HG02678 (cell line): ENCODE results near the gene TAGLN3.

Experiments
- ATAC-seq: cut with Tn5 transposase; IDR thresholded peaks from one replicate; pipeline ENCODE4 v1.9.1; 2021; ENCODE audit warnings: mild to moderate bottlenecking, moderate library complexity; ENCODE audit not compliant: unreplicated experiment

TAGLN3 gene

DNA sequence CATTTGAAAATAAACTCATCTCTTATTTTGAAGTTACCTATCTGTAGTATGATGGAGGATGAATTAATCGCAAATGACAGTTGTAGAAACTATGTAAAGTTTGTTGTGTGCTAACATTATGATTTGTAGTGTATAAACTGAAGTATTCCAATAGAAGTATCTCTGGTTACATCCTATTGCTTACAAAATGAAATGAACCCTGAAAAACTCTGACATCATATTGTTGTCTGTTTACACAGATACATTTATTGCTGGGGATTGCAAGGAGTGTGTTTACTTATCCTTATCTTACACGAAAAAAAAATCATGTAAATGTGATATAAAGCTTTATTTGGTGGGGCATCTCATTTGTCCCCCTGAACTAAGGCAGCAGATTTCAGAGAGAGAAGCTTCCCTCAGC lies 22.5 kb upstream of the TAGLN3 start:
- ATAC-seq = no peak

DNA sequence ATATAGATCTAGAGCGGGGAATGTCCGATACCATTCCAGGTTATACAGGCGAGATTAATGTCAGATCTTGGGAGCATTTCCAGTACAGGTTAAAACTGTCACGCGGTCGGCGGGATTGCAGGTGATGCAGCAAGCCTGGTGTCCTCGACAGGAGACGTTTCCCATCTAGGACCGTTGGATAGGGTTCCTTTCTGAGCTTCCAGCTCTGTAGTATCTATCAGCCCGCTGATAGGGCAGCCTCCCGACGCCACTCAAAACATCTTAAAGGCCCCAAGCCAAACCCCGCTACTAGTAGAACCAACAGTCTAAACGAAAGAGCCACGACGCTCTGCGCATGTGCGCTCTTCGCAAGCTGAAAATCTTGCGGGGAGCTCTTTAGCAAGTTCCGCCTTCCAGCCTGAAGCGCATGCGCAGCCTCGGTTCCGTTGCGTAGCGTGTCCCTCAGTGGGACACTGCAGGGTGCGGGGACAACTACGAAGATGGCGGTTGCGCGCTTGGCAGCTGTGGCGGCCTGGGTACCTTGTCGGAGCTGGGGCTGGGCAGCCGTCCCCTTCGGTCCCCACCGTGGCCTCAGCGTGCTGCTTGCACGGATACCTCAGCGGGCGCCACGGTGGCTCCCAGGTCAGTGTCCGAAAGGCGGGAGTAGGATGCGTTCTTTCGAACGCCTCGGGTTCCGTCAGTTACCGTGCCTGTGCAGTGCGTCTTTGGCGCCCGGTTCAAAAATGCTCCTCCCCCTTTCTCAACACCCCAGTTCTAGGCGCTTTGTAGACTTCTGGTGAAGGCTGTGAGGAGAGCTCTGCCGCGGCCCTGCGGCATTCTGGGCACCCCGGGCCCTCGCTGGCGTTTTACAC lies 19.9 kb upstream of the TAGLN3 start, which contains the start of gene ABHD10:
Gene ABHD10 (plus strand): TSS at position 444 of the 851 bp plus-strand sequence. CDS start 36 bp downstream, at position 480.
- ATAC-seq = peak; percentile 96

DNA sequence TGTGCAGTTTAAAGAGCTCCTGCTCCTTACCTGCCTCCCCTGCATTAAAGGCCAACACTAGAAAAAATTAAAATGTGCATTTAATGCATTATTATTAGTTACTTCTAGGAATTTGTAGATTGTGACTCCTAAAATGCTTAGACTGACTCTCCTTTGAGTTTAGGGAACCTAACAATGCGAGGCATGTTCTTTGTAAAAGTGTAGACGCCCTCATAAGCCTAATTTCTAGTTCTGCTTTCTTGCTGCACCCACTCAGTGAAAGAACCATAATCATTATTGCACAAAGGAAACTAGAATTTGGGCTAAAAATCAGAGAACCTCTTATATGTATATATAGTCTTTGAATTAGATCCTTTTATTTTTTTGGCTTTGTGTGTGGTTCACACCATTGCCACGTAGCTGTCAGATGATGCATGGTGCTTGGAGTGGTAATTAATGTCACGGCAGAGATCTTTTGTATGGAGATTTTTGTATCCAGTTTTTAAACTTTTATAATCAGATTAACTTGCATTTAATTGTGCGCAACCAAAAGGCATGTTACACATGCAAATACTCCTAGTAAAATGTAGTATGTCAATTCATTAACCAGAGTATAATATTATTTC lies 19.2 kb upstream of the TAGLN3 start:
- peak; percentile 37 for ATAC-seq

DNA sequence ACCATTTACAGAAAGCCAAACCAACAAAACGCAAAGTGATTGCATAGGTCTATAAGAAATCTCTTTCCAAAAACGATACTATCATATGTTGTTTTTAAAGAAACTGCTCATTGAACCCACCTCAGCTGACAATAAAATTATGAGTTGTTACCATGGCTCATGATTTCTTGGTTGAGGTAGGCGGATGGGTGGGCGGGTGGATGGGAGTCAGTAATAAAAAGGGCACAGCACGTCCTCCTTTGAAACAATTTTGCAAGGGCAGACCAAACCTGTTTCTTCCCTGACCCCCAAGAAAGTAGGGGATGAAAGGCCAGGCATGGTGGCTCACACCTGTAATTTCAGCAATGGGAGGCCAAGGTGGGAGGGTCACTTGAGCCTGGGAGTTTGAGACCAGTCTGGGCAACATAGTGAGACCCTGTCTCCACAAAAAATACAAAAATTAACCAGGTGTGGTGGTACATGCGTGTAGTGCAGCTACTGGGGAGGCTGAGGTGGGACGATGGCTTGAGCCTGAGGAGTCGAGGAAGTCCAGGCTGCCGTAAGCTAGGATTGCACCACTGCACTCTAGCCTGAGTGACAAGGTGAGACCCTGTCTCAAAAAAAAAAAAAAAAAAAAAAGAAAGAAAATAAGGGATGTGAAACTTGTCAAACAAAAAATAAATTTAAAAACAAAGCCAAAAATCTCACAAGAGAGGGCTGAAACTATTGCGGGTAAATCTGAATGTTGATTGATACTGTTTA lies 17.8 kb upstream of the TAGLN3 start:
- ATAC-seq = no peak

DNA sequence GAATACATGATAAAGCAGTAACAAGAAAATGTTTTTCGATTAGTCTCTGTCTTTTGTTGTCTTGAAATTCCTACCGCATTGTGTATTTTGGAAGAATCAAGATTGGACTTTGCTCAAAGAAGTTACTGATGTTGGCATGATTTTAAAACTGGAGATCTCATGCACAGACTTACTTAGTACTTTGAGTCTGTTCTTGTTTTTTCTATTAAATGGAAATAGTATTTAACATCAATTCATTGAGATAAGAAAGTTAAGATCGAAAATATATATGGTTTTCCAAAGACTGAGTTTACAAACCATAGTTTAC lies 17.3 kb upstream of the TAGLN3 start:
- no peak for ATAC-seq

DNA sequence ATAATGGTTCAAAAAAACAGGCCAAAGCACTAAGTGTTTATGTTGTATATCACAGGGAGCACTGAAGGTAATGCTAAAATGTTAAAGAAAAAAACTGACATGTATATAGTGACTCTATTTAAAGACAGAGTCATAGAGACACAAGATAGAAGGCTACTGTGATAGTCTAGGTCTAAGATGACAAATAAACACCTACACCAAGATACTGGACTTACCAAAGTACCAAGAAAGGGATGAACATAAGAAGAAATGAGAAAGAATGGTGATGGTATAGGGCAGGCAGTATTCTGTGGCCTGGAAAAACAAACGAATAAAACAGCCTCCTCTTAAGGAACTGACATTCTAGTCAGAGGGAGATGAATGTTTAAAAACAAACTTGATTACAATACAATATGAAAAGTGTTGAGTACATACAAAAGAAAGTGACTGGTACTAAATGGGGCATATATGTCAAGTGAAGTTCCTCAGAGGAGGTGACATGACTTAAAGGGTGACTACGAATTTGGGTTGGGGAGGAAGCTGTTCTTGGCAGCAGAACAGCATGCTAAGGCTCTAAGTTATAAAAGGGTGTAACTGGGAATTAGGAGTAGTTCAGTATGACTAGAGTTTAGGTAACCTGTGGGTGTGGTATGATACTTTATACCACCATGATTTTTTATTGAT lies 14.0 kb upstream of the TAGLN3 start:
- no peak for ATAC-seq

DNA sequence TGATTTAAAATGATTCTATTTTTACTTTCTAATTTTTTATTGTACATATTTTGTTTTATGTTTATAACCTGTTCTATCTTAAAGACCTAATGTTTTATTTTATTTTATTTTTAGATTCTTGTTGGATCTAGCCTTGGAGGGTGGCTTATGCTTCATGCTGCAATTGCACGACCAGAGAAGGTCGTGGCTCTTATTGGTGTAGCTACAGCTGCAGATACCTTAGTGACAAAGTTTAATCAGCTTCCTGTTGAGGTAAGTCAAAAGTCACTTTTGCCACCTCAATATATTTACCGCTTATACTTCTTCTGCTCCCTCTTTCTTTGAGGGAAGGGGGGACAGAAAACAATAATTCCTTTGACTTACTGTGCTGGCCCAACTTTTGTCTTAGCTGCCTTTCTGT lies 11.9 kb upstream of the TAGLN3 start:
- no peak for ATAC-seq

DNA sequence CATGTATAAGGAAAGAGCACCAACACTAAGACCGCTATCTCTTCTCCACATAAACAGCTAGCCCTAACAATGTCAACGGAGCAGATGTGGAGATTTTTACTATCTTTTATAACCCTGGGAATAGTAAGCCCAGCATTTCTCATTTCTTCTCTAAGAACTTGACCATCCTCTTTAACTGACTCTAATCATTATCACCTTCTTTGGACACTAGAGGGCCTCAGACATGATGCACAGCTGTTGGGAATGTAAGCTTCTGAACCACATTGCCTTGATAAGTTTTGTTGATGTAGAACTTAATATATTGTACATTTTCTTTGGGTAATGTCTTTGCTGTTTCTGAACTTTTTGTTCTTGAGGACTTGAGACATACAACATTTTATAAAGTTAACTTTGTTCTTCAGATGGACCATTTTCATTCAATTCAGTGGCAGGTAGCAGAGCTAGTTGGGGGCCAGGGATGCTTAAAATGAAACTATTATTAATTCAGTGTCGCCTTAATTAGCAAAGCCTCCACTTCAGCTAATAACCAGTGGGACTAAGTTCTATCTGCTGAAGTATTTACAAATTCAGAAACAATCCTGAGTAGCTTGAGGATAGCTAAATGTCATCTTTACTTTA lies 9.6 kb upstream of the TAGLN3 start:
- peak; percentile 95 for ATAC-seq

DNA sequence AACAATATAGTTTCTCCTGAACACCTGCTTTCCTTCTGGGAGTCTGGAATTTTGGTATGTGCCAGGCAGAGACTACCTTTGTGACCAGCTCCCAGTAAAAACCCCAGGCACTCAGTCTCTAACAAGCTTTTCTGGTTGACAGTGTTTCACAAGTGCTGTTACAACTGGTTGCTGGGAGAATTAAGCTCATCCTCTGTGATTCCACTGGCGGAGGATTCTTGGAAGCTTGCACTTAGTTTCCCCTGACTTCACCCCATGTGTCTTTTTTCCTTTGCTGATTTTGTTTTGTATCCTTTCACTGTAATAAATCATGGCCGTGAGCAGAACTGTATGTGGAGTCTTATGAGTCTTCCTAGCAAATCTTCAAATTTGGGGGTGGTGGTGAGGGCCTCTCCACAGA lies 5.7 kb upstream of the TAGLN3 start:
- no peak for ATAC-seq

DNA sequence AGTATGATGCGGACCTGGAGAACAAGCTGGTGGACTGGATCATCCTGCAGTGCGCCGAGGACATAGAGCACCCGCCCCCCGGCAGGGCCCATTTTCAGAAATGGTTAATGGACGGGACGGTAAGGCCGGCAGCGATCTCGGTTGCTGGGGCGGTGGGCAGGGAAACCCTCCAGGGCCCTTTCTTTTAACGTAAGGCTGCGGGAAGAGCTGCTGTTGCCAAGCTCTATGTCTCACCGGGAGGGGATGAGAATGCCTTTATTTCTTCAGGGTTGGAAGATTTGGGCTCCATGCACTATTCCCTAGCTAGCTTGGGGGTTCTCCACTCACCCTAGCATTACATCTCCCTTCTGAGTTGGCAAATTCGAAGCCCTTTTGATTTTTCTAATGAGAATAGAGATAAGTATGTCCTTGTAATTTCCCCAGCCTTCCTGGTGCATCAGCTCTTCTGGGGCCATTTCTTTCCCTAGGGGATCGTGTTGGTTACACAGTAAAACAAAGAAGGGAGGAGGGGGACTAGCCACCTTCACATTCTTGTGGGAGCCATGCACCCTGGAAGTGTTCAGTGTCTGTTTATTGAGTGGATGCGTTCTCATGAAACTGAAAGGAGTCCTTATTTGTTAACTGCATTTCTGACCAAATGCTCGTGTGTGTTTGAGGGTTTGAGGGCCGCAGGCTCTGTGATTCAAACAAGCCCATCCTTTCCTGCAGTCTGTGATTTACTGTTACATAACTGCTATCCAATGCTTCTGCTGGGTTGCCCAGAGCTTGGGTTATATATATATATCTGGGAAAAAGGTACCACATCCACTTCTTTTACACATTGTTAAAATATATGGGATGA lies 982 bp downstream of the TAGLN3 start:
- no peak for ATAC-seq

DNA sequence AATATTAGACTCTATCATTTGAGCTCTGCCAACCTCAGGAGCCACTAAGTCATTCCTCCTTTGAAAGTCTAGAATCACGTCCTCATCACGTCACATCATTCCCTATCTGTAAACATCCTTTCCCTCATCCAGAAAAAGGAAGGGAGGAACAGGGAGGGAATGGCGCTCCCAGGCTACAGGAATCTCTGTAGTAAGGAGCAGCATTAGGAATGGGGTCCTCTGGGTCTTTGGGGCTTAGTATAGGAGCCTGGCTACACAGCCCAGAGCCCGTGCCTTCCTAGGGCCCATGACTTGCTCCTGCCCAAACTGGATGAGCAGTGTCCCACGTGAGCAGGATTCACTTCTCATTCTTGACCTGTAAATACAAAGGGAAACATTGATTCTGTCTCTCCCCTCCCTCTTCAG lies 1.6 kb downstream of the TAGLN3 start:
- no peak for ATAC-seq

DNA sequence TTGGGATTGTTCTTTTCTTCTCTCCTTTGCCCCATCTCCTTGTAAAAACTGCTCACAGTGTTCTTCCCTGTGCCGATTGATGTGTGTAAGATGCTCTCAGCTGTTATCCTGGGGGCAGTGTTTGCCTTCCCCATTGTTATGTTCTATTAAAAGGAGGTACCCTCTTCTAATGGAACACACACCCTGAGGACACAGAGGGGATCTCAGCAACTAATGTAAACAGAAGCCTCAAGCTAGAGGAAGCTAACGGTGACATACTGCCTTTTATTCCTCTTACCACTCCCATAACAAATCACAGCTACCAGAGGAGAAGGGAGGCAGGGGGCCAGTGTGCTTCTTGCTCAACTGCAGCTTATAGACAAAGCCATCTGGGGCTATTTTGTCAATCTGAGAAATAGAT lies 2.2 kb downstream of the TAGLN3 start:
- ATAC-seq = no peak

DNA sequence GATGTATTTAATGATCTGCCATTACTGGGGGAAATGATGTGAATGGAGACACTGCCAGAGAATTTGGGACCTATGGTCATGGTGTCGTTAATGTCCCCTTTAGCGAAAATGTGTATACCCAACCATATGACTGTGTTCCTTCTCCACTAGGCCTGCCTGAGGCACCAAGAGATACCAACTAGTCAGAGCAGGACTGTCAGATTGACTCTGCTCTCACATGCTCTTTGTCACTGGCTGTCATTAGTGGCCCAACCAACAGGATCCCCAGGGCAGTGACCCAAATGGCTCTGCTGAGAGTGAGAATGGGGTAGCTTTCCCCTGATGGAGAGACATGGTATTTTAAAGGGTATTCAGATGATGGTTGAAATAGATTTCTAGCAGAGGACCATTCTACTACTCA lies 2.8 kb downstream of the TAGLN3 start:
- no peak for ATAC-seq

DNA sequence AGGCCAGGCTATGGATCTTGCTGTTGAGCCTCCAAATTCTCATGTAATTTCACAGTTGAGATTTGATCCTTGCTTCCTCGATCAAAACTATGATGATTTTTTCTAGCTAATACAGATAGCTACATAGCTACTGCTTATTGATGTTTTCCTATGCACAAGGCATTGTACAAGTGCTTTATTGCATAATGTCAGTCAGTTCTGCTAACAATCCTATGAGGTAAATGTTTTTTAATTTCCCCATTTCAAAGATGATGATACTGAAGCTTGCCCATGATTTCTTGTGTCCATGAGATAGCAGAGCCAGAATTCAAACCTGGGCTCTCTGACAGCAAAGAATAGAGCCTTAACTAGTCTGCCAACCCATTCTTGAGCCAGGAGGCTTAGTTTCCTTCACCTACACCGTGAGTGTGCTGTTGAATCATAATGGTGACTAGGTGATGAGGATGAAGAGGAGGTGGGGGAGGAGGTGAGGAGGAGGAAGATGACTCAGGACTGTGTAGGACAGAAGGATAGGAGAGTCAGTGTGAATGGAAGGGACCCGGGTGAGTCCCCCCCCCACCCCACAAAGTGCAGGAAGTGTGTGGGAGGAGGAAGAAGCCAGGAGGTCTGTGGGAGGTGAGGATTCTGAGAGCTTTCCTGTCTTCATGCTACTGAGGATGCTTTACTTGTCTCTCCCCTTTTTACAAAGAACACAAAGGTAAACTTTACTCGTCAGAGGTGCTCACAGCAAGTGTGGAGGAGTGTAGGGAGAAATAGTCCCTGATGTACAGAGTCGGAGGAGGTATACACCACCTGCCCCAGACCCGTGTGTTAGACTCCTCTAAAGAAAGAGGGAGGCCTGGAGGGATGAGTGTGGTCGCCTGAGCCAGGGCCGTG lies 3.6 kb downstream of the TAGLN3 start:
- no peak for ATAC-seq

DNA sequence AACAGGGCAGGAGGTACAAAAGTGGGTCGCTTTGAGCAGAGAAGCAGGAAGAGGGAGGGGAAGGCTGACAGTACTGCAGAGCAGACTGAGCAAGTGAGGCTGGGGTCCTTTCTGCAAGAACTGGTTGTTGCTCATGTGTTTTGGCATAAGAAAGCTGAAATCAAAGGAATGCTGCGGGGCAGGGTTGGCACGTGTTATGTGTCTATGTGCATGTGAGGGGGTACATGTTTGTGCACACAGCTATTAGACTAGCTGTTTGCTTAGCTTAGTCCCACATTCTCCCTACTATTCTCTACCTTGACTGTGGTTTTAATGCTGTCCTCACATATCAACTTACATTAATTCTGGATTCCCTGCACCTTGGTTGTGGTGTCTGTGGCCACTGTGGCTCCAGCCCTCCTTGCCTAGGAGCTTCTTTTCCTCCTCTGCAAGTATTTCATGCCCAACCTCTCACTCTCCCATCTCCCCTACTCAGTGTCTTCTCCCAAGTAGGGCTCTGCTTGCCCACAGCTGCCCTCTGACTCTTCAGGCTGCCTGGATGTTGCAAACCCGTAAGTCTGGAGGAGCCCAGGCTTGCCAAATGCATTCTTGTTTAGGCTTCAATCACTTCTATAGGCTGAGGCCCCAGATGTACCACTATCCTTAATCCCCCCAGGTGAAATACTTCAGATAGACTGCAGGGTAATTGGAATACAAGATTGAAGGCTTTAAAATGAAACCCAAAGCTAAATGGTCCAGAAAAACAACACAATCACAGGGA lies 4.8 kb downstream of the TAGLN3 start:
- ATAC-seq = no peak

DNA sequence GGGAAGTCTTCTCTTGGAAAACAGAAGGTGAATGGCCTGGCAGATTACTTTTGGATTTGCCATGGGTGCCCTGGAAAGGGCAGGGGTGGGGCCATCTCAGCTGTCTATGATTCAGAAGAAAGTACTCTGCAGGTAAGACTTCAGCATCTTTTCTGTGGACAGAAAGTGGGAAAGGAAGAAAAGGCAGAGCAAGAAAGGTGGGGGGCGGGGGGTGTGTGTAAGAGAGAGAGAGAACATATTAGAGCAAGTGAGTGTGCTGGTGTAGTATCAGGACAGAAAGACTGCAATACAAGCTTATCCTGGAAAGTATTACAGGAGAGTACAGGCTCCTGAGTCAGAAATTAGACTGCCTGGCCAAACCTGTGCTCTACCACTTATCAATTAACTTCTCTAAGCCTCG lies 5.5 kb downstream of the TAGLN3 start:
- no peak for ATAC-seq

DNA sequence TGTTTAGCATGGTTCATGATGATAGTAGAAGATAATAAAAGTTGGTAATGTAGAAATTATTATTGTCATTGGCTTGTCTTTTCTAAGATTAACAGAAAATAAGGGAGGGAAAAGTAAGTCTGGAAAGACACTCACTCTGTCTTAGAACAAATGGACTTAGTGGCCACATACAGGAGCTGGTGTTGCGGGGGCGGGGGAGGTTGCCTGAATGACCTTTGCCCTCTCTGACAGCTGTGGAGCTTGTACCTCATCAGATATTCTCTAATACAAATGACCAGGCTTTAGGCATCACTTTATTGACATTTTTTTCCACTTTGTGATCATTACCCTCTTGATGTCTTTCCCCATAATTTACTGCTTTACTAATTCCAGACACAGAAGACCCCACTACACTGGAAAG lies 5.9 kb downstream of the TAGLN3 start:
- ATAC-seq = no peak

DNA sequence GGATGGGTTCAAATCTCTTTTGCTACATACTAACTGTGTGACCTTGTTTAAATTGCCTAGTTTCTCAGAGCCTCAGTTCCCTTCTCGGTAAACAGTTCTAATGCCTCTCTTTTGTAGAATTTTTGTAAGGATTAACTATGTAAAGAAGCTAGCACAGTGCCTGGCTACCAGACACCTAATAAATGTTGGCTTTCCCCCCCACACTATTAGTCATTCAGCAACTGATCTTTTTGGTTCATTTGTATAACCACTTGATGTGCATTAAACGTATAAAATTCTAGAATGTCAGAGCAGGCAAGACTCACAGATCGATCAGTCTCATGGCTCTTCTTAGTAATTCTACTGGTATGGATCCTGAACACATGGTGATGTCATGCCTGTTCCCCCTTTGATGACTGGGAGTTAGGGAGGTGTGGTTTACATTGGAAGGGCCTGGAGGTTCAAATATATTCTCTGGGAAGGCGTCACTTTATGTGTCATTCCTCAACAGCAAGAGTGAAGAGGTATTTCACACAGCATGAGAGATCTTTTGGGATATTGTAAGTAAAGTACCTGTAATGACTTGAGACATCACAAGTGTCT lies 6.5 kb downstream of the TAGLN3 start:
- no peak for ATAC-seq
